Fibroblast of lung (primary cell): ENCODE data around the gene CRYBG2. TPM values are rescaled to one million over a fixed set of nuclear protein-coding genes. Genes with fewer than 3 reads are reported as not detected.
A peak's percentile ranks its signal among the peaks of the same experiment; 100 is the strongest.

ENCODE experiments used
- DNase-seq, 2 donors: peaks; one replicate each; pipeline versions ENCODE4 v3.0.0 to v3.0.0-alpha.2; 2010; ENCODE audit warnings: low read depth in 2 of 2
- H2AFZ ChIP-seq: 2 replicates; pipeline ENCODE4 v1.5.1; 2012; ENCODE audit warnings: low read length, control low read depth, inconsistent platforms
- H3K27ac ChIP-seq: 2 replicates; pipeline ENCODE4 v1.5.1; 2011; ENCODE audit warnings: low read length, control low read depth; ENCODE audit not compliant: insufficient read depth
- H3K27me3 ChIP-seq: 2 replicates; pipeline ENCODE4 v1.5.1; 2011; ENCODE audit warnings: mild to moderate bottlenecking, low read length; ENCODE audit not compliant: control insufficient read depth, insufficient read depth
- H3K36me3 ChIP-seq: 2 replicates; pipeline ENCODE4 v1.5.1; 2011; ENCODE audit warnings: low read length; ENCODE audit not compliant: control insufficient read depth, insufficient read depth
- H3K4me1 ChIP-seq: 2 replicates; pipeline ENCODE4 v1.5.1; 2011; ENCODE audit warnings: low read length; ENCODE audit not compliant: control insufficient read depth, insufficient read depth; ENCODE audit errors: extremely low read depth
- H3K4me2 ChIP-seq: 2 replicates; pipeline ENCODE4 v1.5.1; 2011; ENCODE audit warnings: low read length, control low read depth; ENCODE audit not compliant: insufficient read depth; ENCODE audit errors: extremely low read depth
- H3K4me3 ChIP-seq, 4 experiments: fragments of 200-600 bp in 1 of 4; sonication (generic) in 1 of 4; replicated peaks in 1 of 4; 2 replicates each; pipeline ENCODE4 v1.5.1; 2011 to 2016; ENCODE audit warnings: low read length in 4 of 4, low read depth in 3 of 4, mild to moderate bottlenecking in 3 of 4, control low read depth in 2 of 4, inconsistent platforms in 1 of 4, mixed read lengths in 1 of 4; ENCODE audit not compliant: insufficient read depth in 1 of 4; ENCODE audit errors: control extremely low read depth in 1 of 4
- H3K79me2 ChIP-seq: 2 replicates; pipeline ENCODE4 v1.5.1; 2012; ENCODE audit warnings: mild to moderate bottlenecking, low read length, inconsistent platforms; ENCODE audit not compliant: control insufficient read depth, insufficient read depth
- H3K9ac ChIP-seq: 2 replicates; pipeline ENCODE4 v1.5.1; 2011; ENCODE audit warnings: mild to moderate bottlenecking, low read length, control low read depth; ENCODE audit not compliant: insufficient read depth
- H3K9me3 ChIP-seq: 2 replicates; pipeline ENCODE4 v1.5.1; 2012; ENCODE audit warnings: low read depth, low read length; ENCODE audit not compliant: control insufficient read depth, insufficient read depth
- H4K20me1 ChIP-seq: 2 replicates; pipeline ENCODE4 v1.5.1; 2011; ENCODE audit warnings: low read length; ENCODE audit not compliant: control insufficient read depth, insufficient read depth; ENCODE audit errors: extremely low read depth
- EZH2 ChIP-seq: IDR thresholded peaks from 2 replicates; pipeline ENCODE4 v1.5.1; 2012; ENCODE audit warnings: low read length, control low read depth, mild to moderate bottlenecking; ENCODE audit errors: missing control alignments
- polyA plus RNA-seq, 2 donors: library from polyadenylated mRNA; depleted of rRNA in 1 of 2; stranded (reverse) in 1 of 2; unstranded in 1 of 2; fragments of >200 nt; gene quantifications; 2 replicates each; pipeline ENCODE4 v1.2.1, GENCODE V29; 2011 to 2012; ENCODE audit warnings: missing spikeins in 1 of 2
- total RNA-seq: library from RNA; depleted of rRNA; stranded (reverse); fragments of >200 nt; gene quantifications from 2 replicates; pipeline ENCODE4 v1.2.1, GENCODE V29; 2014
- TF ChIP-seq, protein P1 (sequence below), 2 donors: IDR thresholded peaks in 1 of 2; conservative IDR thresholded peaks in 1 of 2; 1 replicate in 1 of 2; 2 replicates in 1 of 2; pipeline ENCODE4 v1.5.1; 2011 to 2012; ENCODE audit warnings: low read length in 2 of 2, control low read depth in 1 of 2, inconsistent platforms in 1 of 2, low read depth in 1 of 2, mild to moderate bottlenecking in 1 of 2

CRYBG2 gene
- total and polyA plus RNA-seq, 2 donors (not counting 1 experiment from before 2014, with no cell fraction given): not detected

DNA sequence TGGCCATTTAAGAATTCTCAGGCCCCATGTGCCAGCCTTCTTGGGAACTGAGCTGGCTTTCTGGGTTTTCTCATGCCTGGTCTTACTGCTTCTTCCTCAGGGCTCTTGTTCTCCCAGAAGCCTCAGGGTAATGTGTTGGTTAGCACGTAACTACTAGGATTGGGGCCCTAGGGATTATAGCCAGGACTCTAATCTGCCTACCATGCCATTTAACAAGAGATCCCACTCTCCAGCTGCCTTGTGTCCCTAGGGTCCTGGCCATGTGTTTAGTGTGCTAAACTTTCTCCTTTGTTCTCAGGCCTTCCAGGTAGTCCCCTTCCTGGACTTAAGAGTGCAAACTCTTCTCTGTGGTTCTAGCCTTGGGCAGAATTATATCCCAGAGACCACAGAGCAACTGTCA, 76.2 kb downstream of the CRYBG2 start:
- H3K4me3 ChIP-seq: no peak overlapping the region
- peak overlapping the region; percentile 60 for H3K27ac ChIP-seq
- no peak overlapping the region for H3K4me2 ChIP-seq
- H4K20me1 ChIP-seq: no peaks in the 10 kb centered on the region
- H3K36me3 ChIP-seq: peaks cover 7% of the 10 kb centered on the region
- H2AFZ ChIP-seq: no peak overlapping the region
- H3K4me1 ChIP-seq: peaks cover 58% of the 10 kb centered on the region
- H3K27me3 ChIP-seq: no peaks in the 10 kb centered on the region
- no peaks in the 10 kb centered on the region for H3K9me3 ChIP-seq
- peaks cover 34% of the 10 kb centered on the region for H3K79me2 ChIP-seq
- TF ChIP-seq, protein P1, sequence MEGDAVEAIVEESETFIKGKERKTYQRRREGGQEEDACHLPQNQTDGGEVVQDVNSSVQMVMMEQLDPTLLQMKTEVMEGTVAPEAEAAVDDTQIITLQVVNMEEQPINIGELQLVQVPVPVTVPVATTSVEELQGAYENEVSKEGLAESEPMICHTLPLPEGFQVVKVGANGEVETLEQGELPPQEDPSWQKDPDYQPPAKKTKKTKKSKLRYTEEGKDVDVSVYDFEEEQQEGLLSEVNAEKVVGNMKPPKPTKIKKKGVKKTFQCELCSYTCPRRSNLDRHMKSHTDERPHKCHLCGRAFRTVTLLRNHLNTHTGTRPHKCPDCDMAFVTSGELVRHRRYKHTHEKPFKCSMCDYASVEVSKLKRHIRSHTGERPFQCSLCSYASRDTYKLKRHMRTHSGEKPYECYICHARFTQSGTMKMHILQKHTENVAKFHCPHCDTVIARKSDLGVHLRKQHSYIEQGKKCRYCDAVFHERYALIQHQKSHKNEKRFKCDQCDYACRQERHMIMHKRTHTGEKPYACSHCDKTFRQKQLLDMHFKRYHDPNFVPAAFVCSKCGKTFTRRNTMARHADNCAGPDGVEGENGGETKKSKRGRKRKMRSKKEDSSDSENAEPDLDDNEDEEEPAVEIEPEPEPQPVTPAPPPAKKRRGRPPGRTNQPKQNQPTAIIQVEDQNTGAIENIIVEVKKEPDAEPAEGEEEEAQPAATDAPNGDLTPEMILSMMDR (conservative IDR thresholded peaks at IDR 0.05 in 1 of 2, IDR thresholded peaks at IDR 0.05 in 1 of 2; ENCODE audit: low read depth in 1 of 2, low read length in 2 of 2): no peak
- no peak for TF ChIP-seq EZH2
- no peak overlapping the region for H3K9ac ChIP-seq
- DNase-seq: no peak

DNA sequence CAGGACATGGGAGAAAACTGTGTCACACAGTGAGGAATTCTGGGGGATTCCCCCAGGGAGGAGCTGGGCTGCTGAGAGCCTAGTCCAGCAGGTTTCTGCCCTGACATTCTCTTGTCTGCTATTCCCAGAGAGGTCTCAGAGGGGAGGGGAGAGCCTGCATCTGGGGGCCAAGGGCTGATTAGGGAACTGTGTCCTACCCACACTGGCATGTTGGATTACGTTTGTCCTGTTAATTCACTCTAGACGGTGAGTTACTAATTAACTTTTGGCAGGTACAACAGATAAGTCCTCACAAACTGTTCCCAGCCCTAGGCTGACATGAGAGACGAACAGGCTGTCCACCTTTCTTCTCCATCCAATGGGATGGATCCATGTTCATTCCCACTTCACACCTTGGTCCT, 76.7 kb downstream of the CRYBG2 start:
- TF ChIP-seq EZH2: no peak
- TF ChIP-seq, protein P1 (conservative IDR thresholded peaks at IDR 0.05 in 1 of 2, IDR thresholded peaks at IDR 0.05 in 1 of 2; ENCODE audit: low read depth in 1 of 2, low read length in 2 of 2): no peak
- no peak overlapping the region for H3K4me3 ChIP-seq
- no peaks in the 10 kb centered on the region for H4K20me1 ChIP-seq
- H3K4me1 ChIP-seq: peaks cover 53% of the 10 kb centered on the region
- no peak overlapping the region for H3K4me2 ChIP-seq
- H3K79me2 ChIP-seq: peaks cover 29% of the 10 kb centered on the region
- H3K36me3 ChIP-seq: peaks cover 7% of the 10 kb centered on the region
- no peak overlapping the region for H3K27ac ChIP-seq
- no peak for DNase-seq
- no peaks in the 10 kb centered on the region for H3K9me3 ChIP-seq
- H2AFZ ChIP-seq: no peak overlapping the region
- no peak overlapping the region for H3K9ac ChIP-seq
- no peaks in the 10 kb centered on the region for H3K27me3 ChIP-seq

DNA sequence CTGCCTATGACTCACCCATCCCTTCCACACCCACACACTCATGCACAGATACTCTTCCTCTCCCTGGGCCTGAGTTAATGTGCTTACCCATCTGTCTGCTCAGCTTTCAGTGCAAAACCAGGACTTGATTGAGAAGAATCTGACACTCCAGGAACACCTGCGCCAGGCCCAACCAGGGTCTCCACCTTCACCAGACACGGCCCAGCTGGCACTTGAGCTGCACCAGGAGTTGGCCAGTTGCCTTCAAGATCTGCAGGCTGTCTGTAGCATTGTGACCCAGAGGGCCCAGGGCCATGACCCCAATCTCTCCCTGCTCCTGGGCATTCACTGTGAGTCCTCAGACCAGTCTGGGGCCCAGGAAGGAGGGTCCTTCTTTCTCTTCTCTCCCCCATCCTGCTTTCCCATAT, 77.5 kb downstream of the CRYBG2 start:
- Histone ChIP-seq H3K36me3 (peaks cover 4% of the 10 kb centered on the region), H3K9me3 (no peaks in the 10 kb centered on the region), H3K4me2 (peak overlapping the region; percentile 8), H3K9ac (no peak overlapping the region), H3K4me3 (no peak overlapping the region), H3K79me2 (peaks cover 23% of the 10 kb centered on the region), H2AFZ (no peak overlapping the region), H3K27ac (peak overlapping the region; percentile 62), H3K27me3 (no peaks in the 10 kb centered on the region), H4K20me1 (no peaks in the 10 kb centered on the region), H3K4me1 (peaks cover 49% of the 10 kb centered on the region)
- TF ChIP-seq EZH2: no peak
- TF ChIP-seq, protein P1 (conservative IDR thresholded peaks at IDR 0.05 in 1 of 2, IDR thresholded peaks at IDR 0.05 in 1 of 2; ENCODE audit: low read depth in 1 of 2, low read length in 2 of 2): no peak
- no peak for DNase-seq
